ENCODE measurements around the gene MOB3B.

The MOB3B gene

DNA sequence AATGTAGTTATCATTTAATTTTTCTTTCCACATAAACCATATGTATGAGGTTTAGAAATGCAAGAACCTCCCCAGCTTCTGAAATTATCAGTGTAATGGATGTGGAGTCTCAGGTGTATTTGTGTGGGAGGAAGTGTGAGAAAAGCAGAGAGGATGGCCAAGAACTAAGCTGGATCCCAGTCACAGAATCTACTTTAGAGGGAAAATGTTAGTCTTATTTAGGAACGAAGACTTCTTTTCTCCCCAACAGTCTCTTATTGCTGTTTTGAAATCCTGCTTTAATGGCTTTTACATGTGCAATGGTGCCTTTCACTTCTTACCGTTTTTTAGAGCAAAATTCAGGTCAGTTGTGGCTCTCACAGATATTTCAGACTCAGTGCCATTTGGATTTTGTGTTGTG lies 235.6 kb downstream of the MOB3B start:
- DNase-seq (ENCODE audit: low read depth in 1 of 2, low spot score in 1 of 2) = no peak

DNA sequence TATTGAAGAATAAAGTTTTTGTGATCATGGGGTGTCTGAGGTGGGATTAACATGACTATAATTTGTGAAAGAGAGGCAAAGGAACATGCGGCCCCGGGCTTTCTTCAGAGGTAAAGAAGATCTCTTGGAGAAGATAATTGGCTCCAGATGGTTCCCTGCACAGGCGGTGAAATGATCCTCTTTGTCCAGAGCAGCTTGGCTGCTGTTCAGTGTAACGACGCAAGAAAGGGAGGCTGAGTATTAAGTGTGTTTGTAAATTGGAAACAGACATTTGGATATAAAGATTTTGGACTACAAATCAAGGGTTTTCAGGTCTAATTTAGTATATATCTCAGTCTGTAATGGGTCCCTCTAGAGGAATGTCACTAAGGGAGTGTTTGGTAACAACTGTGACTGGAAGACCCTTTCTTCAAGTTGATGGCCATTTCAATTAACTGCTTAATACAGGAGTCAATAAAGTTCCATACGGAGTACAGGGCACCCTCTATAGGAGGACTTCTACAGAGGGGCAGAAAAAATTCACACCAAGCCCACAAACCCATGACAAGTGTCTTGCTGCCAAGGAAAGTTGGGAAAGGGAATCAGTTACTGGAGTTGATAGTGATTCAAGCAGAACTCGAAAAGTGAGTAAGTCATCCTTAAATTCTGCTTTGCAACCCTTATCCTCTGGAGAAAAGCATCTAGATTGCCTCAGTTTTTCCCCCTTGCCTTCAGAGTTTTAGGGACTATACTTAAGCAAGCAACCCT lies 236.8 kb downstream of the MOB3B start:
- no peak for DNase-seq (ENCODE audit: low read depth in 1 of 2, low spot score in 1 of 2)

DNA sequence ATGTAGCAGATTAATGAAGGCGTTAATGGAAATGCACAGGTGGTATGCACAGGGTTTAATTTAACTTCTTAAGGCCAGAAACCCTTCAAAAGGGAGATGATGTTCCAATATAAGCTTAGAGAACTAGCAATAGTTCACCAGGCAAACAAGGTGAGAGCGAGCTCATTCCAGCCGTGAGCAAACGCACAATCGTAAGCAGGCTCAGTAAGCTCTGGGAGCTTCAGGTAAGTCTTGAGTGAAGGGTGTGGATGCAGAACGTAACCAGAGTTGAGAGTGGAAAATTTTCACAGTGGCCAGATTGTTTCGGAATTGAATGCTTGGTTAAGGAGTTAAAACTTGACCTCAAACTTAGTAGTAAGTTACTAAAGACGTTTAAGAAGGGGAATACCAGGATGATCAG lies 238.3 kb downstream of the MOB3B start:
- DNase-seq (ENCODE audit: low read depth in 1 of 2, low spot score in 1 of 2) = no peak

GRCh38 chr9:27282269-27282668 lies 247.3 kb downstream of the MOB3B start:
- DNase-seq (ENCODE audit: low read depth in 1 of 2, low spot score in 1 of 2) = no peak

GRCh38 chr9:27280860-27281259 lies 248.8 kb downstream of the MOB3B start:
- no peak for DNase-seq (ENCODE audit: low read depth in 1 of 2, low spot score in 1 of 2)

DNA sequence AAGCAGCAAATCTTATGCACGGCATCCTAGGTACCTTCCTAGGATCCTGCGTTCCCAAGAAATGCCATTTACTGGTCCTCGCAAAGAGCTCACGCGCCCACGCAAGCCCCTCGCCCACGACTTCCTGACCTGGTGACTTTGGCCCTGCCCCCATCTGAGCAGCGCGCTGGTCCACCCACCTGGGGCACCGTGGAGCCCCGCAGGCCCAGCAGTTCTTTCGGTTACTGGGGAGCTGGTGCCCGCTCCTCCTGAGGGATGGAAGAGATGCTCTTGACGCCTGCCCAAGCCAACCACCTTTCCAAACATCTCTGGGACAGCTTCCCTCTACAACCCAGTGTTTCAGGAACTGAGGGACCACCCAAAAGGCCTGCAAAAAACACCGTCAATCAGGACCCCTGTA lies 249.4 kb downstream of the MOB3B start:
- no peak for DNase-seq (ENCODE audit: low read depth in 1 of 2, low spot score in 1 of 2)

- no peak for DNase-seq (ENCODE audit: low read depth in 1 of 2, low spot score in 1 of 2)
Observed at GRCh38 chr9:27279611-27280010, 250.0 kb downstream of the MOB3B start.

- DNase-seq (ENCODE audit: low read depth in 1 of 2, low spot score in 1 of 2) = no peak
Observed at GRCh38 chr9:27278374-27278773, 251.2 kb downstream of the MOB3B start.

DNA sequence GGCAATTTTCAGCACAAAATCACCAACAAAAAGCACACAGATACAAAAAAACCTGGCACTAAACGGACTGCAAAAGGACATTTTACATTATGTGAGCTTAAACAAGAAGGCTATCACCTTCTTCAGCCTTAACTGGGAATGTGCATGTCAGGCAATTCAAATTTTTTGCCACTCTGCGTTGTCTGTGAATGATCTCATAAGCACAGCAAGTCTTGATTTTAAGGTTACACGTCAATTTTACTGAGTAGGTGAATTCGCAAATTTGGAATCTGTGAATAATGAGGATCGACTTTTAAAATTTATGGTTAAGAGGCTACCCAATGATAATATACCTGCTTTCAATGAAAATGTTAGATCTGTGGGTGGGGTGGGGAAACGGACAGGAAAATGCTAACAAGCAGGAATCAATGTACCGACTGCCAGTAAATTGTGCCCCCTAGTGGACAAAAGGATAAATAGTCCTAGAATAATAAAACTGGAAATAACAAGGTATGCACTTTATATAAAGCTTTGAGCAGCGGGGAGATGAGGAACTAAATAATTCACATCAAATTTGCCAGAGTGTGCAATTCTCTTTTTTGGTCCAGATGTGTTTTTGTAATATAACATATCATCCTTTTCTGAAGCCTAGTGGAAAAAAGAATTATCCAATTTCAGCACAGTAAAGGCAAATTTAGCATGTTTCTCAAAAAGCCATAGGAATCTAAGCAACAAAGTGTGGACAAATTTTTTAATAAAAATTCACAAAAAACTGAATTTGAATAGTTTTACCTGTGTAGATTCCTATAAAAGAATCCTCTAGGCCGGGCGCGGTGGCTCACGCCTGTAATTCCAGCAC lies 253.2 kb downstream of the MOB3B start:
- peak in 1 of 2 donors; percentile 6 for DNase-seq (ENCODE audit: low read depth in 1 of 2, low spot score in 1 of 2)
